ELR (cell line): ENCODE measurements around the gene NQO2.

Experiments used
- DNase-seq: peaks from one replicate; pipeline ENCODE4 v3.0.0-alpha.2; 2015; ENCODE audit warnings: low read depth

NQO2 gene, protein sequence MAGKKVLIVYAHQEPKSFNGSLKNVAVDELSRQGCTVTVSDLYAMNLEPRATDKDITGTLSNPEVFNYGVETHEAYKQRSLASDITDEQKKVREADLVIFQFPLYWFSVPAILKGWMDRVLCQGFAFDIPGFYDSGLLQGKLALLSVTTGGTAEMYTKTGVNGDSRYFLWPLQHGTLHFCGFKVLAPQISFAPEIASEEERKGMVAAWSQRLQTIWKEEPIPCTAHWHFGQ

DNA sequence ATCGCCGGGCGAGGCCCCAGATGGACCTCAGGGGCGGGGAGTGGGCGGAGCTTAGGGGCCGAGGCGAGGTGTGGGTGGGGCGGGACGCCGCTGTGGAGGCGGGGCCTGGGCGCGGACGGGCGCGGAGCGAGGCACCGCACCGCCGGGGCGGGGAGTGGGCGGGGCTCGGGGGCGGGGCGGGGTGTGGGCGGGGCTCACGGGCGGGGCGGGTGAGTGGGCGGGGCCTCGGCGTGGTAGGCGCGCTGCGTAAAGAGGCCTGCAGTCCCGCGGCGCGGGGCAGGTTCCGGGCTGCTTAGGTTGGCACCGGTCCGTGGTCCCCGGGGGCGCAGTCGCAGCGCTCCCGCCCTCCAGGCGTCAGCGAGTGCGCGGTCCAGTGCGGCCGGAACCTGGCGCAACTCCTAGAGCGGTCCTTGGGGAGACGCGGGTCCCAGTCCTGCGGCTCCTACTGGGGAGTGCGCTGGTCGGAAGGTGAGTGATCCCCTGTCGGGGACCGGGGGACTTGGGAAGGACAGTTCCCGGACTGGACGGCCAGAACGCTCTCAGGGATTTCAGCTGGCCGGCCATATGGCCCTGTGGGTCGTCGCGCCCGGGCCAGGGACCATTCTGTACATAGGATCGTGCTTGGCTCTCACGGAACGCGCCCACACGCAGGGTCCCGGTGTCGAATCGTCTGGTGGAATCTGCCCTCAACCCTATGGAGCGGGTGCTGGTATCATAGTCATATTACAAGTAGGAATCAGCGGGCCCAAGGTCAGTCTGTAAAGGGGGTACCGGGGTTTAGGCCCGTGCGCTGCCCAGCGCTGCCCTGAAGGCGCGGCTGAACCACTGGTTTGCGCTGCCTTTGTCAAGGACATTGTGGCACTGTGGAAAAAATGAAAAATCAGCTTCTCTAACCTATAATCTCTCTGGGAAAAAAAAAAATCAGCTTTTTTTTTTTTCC, at the start of gene NQO2:
NQO2 (plus strand) TSS at position 277 of the 940 bp plus-strand sequence. CDS start 6,659 bp downstream, outside the sequence.
- peak; percentile 85 for DNase-seq

- no peak for DNase-seq
Measured at GRCh38 chr6:2950713-2951112, 49.0 kb upstream of the NQO2 start.

DNA sequence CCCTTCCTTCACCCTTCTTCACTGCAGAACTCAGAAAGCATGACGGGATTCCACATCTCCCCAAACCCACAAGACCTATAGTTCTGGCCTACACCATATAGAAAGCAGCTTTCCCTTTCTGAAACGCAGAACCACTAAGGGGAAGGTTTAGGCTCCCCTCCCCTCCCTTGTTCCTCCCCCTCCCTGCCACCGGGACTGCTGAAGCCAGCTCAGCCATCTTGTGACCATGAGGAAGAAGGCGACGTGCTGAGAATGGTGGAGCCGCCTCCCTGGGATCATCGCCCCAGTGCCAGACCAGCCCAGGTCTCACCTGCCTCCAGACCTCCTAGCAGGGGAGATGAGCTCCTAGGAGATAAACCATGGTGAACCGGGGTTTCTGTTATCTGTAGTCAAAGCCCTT, 48.0 kb upstream of the NQO2 start:
- no peak for DNase-seq

GRCh38 chr6:2952557-2953095, 47.1 kb upstream of the NQO2 start:
- DNase-seq: peak; percentile 92

DNA sequence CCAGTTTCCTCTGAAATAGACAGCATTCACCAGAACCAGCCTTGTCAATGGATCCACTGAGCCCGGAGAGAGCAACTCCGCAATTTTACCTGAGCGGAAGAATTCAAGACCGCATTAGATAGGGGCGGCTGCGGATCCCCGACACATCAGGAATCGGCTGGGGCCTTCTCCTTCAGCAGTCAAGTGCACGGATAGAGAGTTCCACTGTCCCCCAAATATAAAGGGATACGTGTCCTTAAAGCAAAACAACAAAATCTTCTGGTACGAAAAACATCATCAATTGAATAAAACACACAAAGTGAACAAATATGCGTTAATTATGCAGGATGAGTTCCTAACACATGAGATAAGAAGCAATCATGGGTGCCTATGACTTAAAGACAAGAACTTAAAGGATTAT, 46.6 kb upstream of the NQO2 start:
- no peak for DNase-seq

- no peak for DNase-seq
Measured at GRCh38 chr6:2956930-2957685, 42.6 kb upstream of the NQO2 start.

GRCh38 chr6:2957696-2958330, 41.9 kb upstream of the NQO2 start:
- DNase-seq: no peak

DNA sequence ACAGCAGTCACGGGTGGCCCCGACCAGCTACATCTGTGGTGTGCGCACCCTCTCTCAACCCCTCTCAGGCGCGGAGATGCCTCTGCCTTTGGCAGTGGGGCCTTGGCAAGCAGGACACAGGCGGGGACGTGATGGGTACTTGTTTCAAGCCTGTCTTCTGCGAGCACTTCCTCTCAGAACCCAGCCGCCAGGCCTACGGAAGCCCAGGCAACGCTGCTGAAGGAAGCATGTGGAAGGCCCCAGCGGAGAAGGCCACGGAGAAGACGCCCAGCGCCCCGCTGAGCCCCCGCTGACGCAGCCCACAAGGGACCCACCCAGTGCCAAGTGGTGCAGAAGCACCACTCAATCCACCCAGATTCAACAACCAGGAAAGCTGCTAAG, 41.4 kb upstream of the NQO2 start:
- DNase-seq: no peak

DNA sequence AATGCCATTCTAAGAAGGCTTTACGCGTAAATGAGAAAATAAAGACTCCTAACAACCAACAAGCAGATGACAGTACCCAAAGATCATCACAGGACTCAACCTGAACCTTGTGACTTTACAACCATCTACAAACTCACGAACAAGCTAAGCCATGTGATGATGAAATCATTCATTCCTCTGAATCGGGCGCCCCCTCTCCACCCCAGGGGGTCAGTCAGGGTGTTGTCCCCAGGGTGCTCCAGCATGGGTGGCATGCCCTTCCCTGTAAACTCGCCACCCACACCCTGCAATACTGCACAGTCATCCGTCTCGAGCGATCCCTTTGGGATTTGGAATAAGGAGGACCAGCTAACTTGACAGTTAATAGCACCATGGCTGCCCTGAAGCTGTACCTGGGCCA, 40.9 kb upstream of the NQO2 start:
- no peak for DNase-seq

DNA sequence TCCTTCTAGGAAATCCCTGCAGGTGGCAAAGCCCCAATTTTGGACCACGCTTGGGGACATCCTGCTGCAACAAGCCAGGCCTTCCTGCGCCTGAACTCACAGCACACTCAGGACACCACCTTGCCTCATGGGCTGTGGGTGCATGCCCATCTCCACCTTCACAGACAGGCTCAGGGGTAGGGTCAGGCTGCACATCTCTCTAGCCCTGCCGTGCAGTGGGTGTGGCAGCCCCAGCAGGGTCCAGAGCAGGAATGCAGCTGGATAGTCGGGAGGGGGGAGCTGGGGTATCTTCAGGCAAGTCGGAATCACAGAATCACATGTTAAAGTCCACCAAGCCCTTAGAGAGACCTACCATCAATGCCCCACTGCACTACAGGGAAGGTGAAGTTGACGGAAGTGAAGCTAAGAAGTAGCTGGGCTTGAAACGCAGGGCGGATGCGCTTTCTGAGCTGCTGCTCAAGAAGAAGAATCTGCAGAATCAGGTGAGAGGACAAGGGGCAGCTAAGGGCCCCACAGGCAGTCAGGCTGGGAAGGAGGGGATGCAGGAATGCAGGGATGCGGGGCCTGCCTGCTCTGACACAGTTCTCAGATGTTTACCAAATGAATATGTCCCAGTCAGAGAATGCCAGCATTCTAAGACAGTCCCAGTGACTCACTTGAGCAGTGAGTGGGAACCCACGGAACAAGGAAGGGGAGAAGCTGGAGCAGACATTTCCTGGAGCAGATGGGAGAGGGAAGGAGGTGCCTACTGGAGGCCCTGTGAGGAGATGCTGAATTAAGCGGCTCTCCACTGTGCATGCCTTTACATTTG, 39.6 kb upstream of the NQO2 start:
- peak; percentile 94 for DNase-seq

- no peak for DNase-seq
Measured at GRCh38 chr6:2960935-2961334, 38.8 kb upstream of the NQO2 start.

DNA sequence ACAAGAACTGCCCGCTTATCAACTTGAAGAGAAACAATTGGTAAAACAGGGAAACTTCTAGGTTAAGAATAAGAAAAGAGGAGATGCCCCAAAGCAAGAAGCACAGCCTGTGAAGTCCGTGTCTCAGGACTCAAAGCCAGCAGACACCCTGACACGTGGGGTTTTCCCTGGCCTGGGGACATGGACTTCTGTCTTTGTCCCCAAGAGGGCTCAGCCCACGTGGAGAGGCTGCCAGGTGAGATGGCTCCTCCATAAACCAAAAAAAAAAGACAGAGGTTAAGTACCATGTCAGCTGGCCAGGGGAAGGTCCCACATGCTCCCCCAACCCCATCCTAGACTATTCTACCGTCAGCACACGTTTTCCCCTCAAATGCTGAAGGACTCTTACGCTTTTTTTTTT, 38.2 kb upstream of the NQO2 start:
- DNase-seq: no peak

DNA sequence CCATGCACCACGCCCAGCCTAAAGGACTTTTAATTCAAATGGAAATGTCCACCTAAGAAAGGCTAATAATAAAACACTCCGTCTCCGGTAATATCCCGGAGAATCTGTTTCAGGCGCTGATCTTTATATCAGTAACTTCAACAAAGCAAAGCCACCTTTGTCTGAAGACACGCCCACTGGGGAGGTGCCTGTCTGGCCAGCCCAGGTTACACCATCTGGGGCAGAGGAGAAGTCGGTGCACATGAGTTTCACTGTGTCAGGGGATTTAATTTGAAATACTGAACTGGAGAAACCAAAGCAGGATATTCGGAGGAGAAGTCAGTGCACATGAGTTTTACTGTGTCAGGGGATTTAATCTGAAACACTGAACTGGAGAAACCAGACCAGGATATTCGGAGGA, 37.7 kb upstream of the NQO2 start:
- no peak for DNase-seq

DNA sequence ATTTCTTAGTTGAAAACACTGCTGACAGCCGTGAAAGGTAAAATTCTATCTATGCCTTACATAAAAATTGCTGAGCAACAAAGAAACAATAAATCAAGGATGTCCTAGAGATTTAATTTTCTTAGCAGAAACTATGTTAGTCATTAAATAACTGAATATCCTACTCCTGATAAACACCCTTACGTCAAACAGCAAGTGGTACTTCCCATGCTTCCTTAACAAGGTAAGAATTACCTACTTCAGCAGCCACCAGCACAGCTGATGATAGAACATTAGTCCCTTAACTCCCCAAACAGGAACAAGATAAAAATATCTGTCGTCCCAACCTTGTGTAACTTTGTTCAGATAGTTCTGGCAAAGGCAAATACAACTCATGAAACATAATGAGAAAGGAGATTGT, 37.1 kb upstream of the NQO2 start:
- no peak for DNase-seq

- no peak for DNase-seq
Measured at GRCh38 chr6:2963756-2964155, 35.9 kb upstream of the NQO2 start.

DNA sequence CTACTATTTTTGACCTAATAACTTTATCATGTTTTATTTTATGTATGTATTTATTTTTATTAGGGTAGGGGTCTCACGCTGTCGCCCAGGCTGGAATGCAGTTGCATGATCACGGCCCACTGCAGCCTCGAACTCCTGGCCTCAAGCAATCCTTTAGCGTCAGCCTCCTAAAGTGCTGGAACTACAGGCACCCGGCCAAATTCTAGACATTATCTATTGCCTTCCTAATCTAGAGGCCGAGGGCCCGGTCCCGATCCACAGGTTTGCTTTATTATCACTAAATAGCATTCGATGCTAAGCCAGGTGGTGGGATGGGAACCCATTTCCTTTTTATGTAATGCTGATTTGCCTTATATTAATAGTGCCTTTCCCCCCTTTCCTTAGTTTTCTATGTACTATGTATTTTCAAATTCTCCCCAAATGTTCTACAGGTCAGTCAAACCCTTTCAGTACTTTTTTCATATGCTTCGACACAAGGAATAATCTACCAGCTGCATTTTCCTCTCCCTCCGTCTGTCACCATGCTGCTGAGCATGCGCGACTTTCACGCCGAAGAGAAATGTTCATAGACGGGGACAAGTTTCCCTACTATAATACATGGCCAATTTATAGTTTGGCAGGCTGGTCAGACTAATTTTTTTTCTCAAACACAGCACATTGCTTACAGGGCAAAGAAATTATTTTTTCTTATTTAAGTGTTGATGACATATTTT, 34.7 kb upstream of the NQO2 start:
- DNase-seq: no peak

DNA sequence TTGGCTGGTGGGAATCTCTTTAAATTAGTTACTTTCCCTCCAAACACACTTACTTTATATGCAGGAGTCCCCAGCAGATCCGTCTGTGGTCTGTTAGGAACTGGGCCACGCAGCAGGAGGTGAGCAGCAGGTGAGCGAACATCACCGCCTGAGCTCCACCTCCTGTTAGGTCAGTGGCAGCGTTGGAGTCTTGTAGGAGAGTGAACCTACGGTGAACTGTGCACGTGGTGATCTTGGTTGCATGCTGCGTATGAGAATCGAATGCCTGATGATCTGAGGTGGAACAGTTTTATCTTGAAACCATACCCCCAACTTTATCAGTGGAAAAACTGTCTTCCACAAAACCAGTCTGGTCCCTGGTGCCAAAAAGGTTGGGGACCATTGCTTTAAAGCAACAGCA, 33.3 kb upstream of the NQO2 start:
- no peak for DNase-seq

- no peak for DNase-seq
Measured at GRCh38 chr6:2967936-2968335, 31.8 kb upstream of the NQO2 start.

GRCh38 chr6:2968600-2969135, 31.0 kb upstream of the NQO2 start:
- no peak for DNase-seq

DNA sequence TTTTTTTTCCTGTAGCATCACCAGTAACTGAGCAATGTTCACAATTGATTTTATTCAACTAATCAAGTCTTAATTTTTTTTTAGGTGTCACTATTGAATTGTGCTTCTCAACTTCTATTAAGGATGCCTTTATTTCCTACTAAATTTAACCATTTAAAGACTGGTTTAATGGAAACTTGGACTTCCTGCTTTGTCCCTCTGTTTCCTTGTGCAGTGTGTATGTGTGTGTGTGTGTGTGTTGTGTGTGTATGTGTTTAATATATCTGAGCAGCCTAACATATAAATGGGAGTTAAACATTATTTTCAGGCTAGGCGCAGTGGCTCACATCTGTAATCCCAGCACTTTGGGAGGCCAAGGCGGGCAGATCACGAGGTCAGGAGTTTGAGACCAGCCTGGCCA, 30.1 kb upstream of the NQO2 start:
- DNase-seq: no peak
